ENCODE measurements around the gene RABGAP1. TPM values are rescaled to one million over a fixed set of nuclear protein-coding genes. Genes with fewer than 3 reads are reported as not detected.

RABGAP1 gene
- total and polyA plus RNA-seq, 2 experiments from 2014 or later, result 8.5 to 33.9 TPM

- TF ChIP-seq ZNF462 (CRISPR knock-in tag; IDR thresholded peaks at IDR 0.05), result no peak
- no peak for TF ChIP-seq NANOG (IDR thresholded peaks at IDR 0.05; ENCODE audit: borderline replicate concordance)
- TF ChIP-seq REST (IDR thresholded peaks at IDR 0.05; ENCODE audit: unreplicated experiment), result no peak
- no peak for TF ChIP-seq ZNF114 (CRISPR knock-in tag; IDR thresholded peaks at IDR 0.05)
- TF ChIP-seq EZH2 (IDR thresholded peaks at IDR 0.05; ENCODE audit: low read depth, unreplicated experiment), result no peak
Observed at GRCh38 chr9:123089040-123089439, 148.2 kb downstream of the RABGAP1 start (continued).

GRCh38 chr9:123089790-123090189 is 149.0 kb downstream of the RABGAP1 start:
- Histone ChIP-seq H2AFZ (no peak overlapping the region), H3K4me2 (no peak overlapping the region), H3K27me3 (ENCODE audit: insufficient read depth) (no peaks in the 10 kb centered on the region), H3K79me2 (replicated peaks; ENCODE audit: insufficient read depth) (no peaks in the 10 kb centered on the region), H4K20me1 (replicated peaks; ENCODE audit: insufficient read depth) (no peaks in the 10 kb centered on the region; the same call in 1 of the 2 replicates), H3K4me1 (ENCODE audit: insufficient read depth) (peaks cover 12% of the 10 kb centered on the region), H3K27ac (ENCODE audit: low read depth) (peak overlapping the region; percentile 39), H3K9me2 (ENCODE audit: insufficient read depth) (no peaks in the 10 kb centered on the region), H3F3A (replicated peaks; ENCODE audit: low read depth) (no peaks in the 10 kb centered on the region), H3K4me3 (no peak overlapping the region), H3K36me3 (ENCODE audit: insufficient read depth) (peaks cover 15% of the 10 kb centered on the region; the same call in 1 of the 2 replicates)
- Mint-ChIP-seq H3K4me3 (no peak overlapping the region), H3K36me3 (ENCODE audit: low read depth) (peaks cover 56% of the 10 kb centered on the region), H3K9me3 (no peaks in the 10 kb centered on the region), H3K4me1 (peaks cover 13% of the 10 kb centered on the region), H3K27ac (no peak overlapping the region), H3K27me3 (ENCODE audit: insufficient read depth, low read depth, poor library complexity) (peaks cover 1% of the 10 kb centered on the region)
- ATAC-seq, result no peak
- DNase-seq (ENCODE audit: low spot score), result no peak
- no peak for TF ChIP-seq ZNF462 (CRISPR knock-in tag; IDR thresholded peaks at IDR 0.05)

All from GM23338 (cell line).